Endodermal cell (in vitro differentiated cells): ENCODE measurements around the gene RIMS4. TPM values are rescaled to one million over a fixed set of nuclear protein-coding genes. Genes with fewer than 3 reads are reported as not detected.

Experiments
- DNase-seq: peaks from one replicate; pipeline ENCODE4 v3.0.0-alpha.2; 2017
- H3K27ac ChIP-seq: 2 replicates; pipeline ENCODE4 v1.5.1; 2013; ENCODE audit warnings: mild to moderate bottlenecking, low read depth, low read length, moderate library complexity
- H3K27me3 ChIP-seq: 2 replicates; pipeline ENCODE4 v1.6.1; 2013; ENCODE audit warnings: mild to moderate bottlenecking, low read length, moderate library complexity; ENCODE audit not compliant: insufficient read depth, control insufficient read depth, poor library complexity, severe bottlenecking
- H3K36me3 ChIP-seq: 2 replicates; pipeline ENCODE4 v1.7.0; 2013; ENCODE audit warnings: mild to moderate bottlenecking, low read length, moderate library complexity; ENCODE audit not compliant: control insufficient read depth, insufficient read depth
- H3K4me1 ChIP-seq: one replicate; pipeline ENCODE4 v1.7.0; 2013; ENCODE audit warnings: low read length; ENCODE audit not compliant: control insufficient read depth, insufficient read depth
- H3K4me3 ChIP-seq: 2 replicates; pipeline ENCODE4 v1.5.1; 2013; ENCODE audit warnings: mild to moderate bottlenecking, low read length, moderate library complexity
- H3K9ac ChIP-seq: 2 replicates; pipeline ENCODE4 v1.6.1; 2013; ENCODE audit warnings: mild to moderate bottlenecking, low read length, moderate library complexity; ENCODE audit not compliant: poor library complexity, severe bottlenecking; ENCODE audit errors: extremely low read depth
- H3K9me3 ChIP-seq: 2 replicates; pipeline ENCODE4 v1.6.1; 2013; ENCODE audit warnings: mild to moderate bottlenecking, low read length, moderate library complexity; ENCODE audit not compliant: control insufficient read depth
- H3K27ac Mint-ChIP-seq: 2 replicates; pipeline ENCODE4 v1.8.0; 2020; ENCODE audit warnings: mixed read lengths
- H3K27me3 Mint-ChIP-seq: 2 replicates; pipeline ENCODE4 v1.8.0; 2021; ENCODE audit warnings: mild to moderate bottlenecking, mixed read lengths; ENCODE audit not compliant: insufficient read depth
- H3K36me3 Mint-ChIP-seq: 2 replicates; pipeline ENCODE4 v1.8.0; 2020; ENCODE audit warnings: low read depth, mixed read lengths
- H3K4me1 Mint-ChIP-seq: 2 replicates; pipeline ENCODE4 v1.8.0; 2020; ENCODE audit warnings: mixed read lengths
- H3K4me3 Mint-ChIP-seq: 2 replicates; pipeline ENCODE4 v1.8.0; 2020; ENCODE audit warnings: mild to moderate bottlenecking, moderate library complexity, mixed read lengths
- H3K9me3 Mint-ChIP-seq: 2 replicates; pipeline ENCODE4 v1.8.0; 2020; ENCODE audit warnings: mild to moderate bottlenecking, mixed read lengths
- CTCF ChIP-seq: fragments of 200-600 bp; sonication (generic); conservative IDR thresholded peaks from 2 replicates; pipeline ENCODE4 v1.5.0; 2021; ENCODE audit warnings: antibody characterized with exemption, mild to moderate bottlenecking
- WGBS, 2 experiments: methylation state at CpG; one replicate each; pipeline versions ENCODE4 v1.1.5 to v1.1.7; 2013; ENCODE audit warnings: missing lambda C conversion rate in 2 of 2, mixed read lengths in 1 of 2; ENCODE audit not compliant: insufficient coverage in 1 of 2, insufficient read length in 1 of 2; 5-methylcytosine and 5-hydroxymethylcytosine counted together
- total RNA-seq, 2 donors: library from RNA; stranded (reverse); fragmentation: NEBNext Ultra II Directional in 1 of 2; extraction: Animal tissue kit (Norgen Biotek cat#: 25700) in 1 of 2; gene quantifications; 2 replicates in 1 of 2; 3 replicates in 1 of 2; pipeline ENCODE4 v1.2.1, GENCODE V29; 2021

RIMS4 gene
- total RNA-seq, 2 donors from 2014 or later: 4.3 to 13.0 TPM

GRCh38 chr20:44748005-44748370 is 62.4 kb downstream of the RIMS4 start:
- no peak overlapping the region for H3K27ac ChIP-seq
- no peak overlapping the region for H3K9ac ChIP-seq
- Mint-ChIP-seq H3K4me3 (no peak overlapping the region), H3K36me3 (no peaks in the 10 kb centered on the region), H3K4me1 (peaks cover 8% of the 10 kb centered on the region), H3K27ac (no peak overlapping the region), H3K27me3 (peaks cover 67% of the 10 kb centered on the region), H3K9me3 (no peaks in the 10 kb centered on the region)
- no peaks in the 10 kb centered on the region for H3K9me3 ChIP-seq
- no peaks in the 10 kb centered on the region for H3K36me3 ChIP-seq
- WGBS, 2 experiments: 94% methylated on average over 3 of the region's 3 CpGs; no CpG with 5 or more reads in 1 of the 2 experiments
- TF ChIP-seq CTCF: no peak
- no peak for DNase-seq
- no peaks in the 10 kb centered on the region for H3K4me1 ChIP-seq
- H3K27me3 ChIP-seq: peaks cover 37% of the 10 kb centered on the region
- no peak overlapping the region for H3K4me3 ChIP-seq

- Mint-ChIP-seq H3K27me3 (peaks cover 73% of the 10 kb centered on the region), H3K4me1 (peaks cover 8% of the 10 kb centered on the region), H3K9me3 (no peaks in the 10 kb centered on the region), H3K27ac (no peak overlapping the region), H3K36me3 (no peaks in the 10 kb centered on the region), H3K4me3 (no peak overlapping the region)
- DNase-seq: peak; percentile 97
- no peak overlapping the region for H3K4me3 ChIP-seq
- H3K9me3 ChIP-seq: no peaks in the 10 kb centered on the region
- H3K36me3 ChIP-seq: no peaks in the 10 kb centered on the region
- 6 to 13% methylated on average over 3 to 5 of the region's 5 CpGs for WGBS, 2 experiments
- peaks cover 43% of the 10 kb centered on the region for H3K27me3 ChIP-seq
- H3K9ac ChIP-seq: no peak overlapping the region
- H3K4me1 ChIP-seq: no peaks in the 10 kb centered on the region
- H3K27ac ChIP-seq: no peak overlapping the region
- peak; percentile 86 for TF ChIP-seq CTCF
These were observed 63.0 kb downstream of the RIMS4 start for GRCh38 chr20:44747166-44748004.

- Mint-ChIP-seq H3K4me3 (peak overlapping the region; percentile 44), H3K9me3 (no peaks in the 10 kb centered on the region), H3K27me3 (peaks cover 81% of the 10 kb centered on the region), H3K36me3 (no peaks in the 10 kb centered on the region), H3K4me1 (peaks cover 8% of the 10 kb centered on the region), H3K27ac (no peak overlapping the region)
- Histone ChIP-seq H3K27me3 (peaks cover 51% of the 10 kb centered on the region), H3K36me3 (no peaks in the 10 kb centered on the region), H3K9me3 (no peaks in the 10 kb centered on the region), H3K4me1 (no peaks in the 10 kb centered on the region), H3K9ac (no peak overlapping the region), H3K27ac (no peak overlapping the region), H3K4me3 (peak overlapping the region; percentile 46)
- WGBS, 2 experiments: 42 to 55% methylated on average over 4 to 12 of the region's 12 CpGs
- TF ChIP-seq CTCF: no peak
- DNase-seq: peak; percentile 74
These were observed 63.8 kb downstream of the RIMS4 start for GRCh38 chr20:44746367-44747165.
